Fibroblast of skin of right quadriceps (primary cell): Measurements from ENCODE around the gene PRLH.

Experiments
- DNase-seq: peaks from one replicate; pipeline ENCODE4 v3.0.0-alpha.2; 2013

The PRLH gene

DNA sequence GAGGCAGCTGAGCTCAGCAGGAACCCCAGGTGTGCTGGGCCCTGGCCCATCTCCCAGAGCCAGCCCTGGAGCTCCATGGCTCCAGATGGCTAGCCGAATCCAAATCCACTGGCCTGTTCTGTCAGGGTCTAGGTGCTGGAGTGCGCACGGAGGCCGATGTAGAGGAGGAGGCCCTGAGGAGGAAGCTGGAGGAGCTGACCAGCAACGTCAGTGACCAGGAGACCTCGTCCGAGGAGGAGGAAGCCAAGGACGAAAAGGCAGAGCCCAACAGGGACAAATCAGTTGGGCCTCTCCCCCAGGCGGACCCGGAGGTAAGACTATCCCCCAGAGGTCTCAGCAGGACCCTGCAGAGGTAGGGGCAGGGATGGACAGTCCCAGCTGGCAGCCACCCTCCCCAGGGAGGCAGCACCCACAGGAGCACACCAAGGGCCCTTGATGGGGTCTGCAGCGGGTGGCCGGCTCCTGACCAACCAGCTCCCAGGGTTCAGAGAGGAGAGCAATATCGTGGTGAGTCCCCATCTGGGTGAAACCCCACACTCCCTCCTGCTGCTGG lies 26.1 kb upstream of the PRLH start:
- no peak for DNase-seq

DNA sequence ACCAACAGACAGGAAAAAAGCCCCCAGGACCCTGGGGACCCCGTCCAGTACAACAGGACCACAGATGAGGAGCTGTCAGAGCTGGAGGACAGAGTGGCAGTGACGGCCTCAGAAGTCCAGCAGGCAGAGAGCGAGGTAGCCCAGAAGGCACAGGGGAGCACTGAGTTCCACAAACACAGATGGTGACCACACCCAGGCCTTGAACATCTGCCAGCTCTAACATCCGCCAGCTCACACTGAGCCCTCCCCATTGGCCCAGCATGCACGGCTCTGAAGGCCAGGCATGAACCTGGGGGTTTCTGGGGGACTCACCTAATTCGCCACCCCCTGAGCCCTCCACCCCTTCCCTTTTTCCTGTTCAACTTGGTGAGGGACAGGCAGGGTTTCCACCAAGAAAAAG lies 25.6 kb upstream of the PRLH start:
- DNase-seq, result peak; percentile 39

DNA sequence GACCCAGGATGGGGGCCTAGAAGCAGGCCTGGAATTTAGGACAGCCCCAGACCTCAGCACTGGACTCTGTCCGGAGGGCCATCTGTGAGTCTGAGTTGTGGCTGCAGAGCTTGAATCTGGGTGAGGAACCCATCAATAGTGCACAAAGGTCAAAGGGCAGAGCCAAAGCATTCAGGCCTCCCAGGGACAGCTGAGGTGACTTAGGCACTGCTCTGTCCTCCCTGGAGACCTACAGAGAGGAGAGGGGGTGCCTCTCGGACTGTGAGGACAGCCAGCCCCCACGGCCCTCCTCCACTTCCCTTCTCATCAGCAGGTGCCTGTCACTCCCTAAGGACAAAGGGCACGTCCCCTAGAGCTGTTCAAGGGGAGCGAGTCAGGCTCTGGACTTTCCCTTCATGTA lies 25.1 kb upstream of the PRLH start:
- DNase-seq, result no peak

DNA sequence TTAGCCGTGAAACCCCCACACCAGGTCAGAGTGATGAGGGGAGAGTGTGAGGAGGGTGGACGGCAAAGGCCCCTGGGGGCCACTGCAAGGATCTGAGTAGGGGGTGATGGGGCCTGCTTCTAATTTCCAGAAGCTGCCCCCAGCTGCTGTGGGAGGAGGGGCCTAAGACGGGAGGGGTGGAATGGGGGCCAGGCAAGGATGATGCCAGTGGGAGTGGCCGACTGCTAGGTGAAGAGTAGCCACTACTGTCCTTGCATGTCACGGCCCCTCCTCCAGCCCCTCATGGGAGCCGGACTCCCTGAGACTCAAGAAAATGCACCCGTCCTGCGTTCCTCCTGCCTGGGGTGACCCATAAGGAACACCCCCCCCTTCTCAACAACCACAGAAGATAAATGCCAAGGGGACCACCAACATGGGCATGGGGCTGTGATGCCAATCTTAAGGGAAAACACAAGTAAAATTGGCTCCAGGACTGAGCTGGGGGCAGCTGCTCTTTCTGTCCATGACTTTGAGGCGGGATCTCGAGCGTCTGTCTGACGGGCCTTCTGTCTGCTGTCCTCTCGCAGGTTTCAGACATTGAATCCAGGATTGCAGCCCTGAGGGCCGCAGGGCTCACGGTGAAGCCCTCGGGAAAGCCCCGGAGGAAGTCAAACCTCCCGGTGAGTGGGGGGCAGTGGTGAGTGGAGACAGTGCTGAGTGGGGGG lies 24.2 kb upstream of the PRLH start:
- no peak for DNase-seq

DNA sequence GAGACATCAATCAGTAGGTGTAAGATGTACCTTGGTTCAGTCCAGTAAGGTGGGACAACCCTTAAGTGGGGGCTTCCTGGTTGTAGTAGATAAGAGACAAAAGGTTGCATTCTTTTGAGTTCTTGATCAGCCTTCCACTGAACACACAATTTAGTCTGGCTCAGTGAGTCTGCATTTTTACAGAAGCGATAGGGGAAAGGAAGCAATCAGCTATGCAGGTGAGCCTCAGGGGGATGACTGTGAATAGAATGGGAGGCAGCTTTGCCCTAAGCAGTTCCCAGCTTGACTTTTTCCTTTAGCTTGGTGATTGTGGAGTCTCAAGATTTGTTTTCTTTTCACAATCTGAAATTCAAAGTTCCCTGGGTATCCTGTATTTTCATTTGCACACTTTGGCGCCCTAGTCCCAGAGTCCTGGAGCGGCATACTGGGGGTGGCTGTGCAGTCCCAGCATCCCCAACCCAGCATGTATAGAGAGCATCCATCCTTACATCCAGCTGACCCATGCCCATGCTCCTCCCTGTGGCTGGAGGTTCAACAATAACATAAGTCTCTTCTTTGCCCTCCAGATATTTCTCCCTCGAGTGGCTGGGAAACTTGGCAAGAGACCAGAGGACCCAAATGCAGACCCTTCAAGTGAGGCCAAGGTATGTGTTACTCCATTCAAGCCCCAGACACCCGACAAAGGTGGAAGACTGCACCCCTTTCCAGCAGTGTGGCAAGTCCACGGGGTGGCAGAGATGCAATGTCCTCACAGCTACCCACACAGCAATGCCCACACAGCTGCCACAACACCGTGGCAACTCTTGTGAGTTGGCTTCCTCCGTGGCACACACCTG lies 20.1 kb upstream of the PRLH start:
- DNase-seq, result no peak

DNA sequence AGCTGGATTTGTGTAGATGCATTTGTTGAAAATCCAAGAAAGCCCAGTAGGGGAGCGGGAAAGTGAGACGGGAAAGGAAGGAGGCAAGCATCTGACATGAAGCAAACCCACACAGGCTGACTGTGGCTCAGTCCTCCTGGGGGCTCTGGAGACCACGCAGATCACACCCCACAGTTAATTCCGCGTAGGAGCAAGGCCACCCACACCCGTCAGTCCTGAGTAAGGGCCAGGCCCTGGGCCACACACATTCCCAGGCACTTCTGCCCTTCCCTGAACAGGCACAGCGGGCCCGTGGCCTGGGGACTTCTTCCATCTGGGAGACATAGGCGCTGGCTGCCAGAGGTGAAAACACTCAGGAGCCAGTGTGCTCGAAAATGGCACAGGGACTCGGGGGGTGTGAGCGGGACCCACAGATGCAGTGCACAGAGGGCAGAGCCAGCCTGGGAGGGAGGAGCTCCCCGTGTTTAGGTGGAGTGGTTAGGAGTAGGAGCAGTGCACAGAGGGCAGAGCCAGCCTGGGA lies 19.4 kb upstream of the PRLH start:
- DNase-seq, result no peak

DNA sequence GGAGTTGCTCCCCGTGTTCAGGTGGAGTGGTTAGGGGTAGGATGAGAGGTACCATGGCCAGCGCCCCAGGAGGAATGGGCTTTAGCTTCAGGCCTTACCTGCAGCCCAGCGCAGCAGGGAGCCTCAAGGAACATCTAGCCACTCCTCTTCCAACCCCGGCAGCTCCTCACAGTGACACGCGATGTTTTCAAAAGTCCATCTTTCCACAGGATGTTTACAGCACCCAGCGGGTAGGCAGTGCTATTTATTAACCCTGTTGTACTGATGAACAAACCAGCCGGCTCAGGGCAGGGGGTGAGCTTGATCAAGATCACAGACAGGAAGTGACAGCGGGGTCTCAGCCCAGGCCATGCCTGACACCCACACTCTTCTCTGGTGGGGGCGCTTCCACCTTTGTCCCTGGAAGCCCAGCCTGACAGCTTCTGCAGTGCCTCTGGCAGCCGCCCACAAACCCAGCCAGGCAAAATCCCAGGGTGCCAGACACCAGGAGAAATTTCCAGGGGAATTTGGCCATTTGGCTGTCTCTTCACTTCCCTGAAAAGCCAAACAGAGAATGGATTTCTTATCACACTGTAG lies 18.4 kb upstream of the PRLH start:
- no peak for DNase-seq

DNA sequence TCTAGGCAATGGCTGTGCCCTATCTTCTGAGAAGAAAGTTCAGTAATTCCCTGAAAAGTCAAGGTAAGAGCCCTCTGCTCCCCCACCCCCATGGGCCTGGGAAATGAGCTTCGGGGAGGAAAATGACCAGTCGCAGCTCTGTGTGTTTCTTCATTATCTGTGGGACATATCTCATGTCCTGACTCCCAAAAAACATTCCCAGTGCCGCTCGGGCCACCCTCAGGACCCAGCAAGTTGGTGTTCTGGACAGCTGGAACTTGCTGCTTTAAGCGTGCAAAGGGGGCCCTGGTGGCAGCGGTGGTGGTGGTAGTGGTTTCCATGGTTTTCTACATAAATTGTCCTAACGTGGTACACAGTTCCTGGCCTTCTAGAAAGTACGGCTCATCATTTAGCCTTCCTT lies 17.2 kb upstream of the PRLH start:
- DNase-seq, result no peak

DNA sequence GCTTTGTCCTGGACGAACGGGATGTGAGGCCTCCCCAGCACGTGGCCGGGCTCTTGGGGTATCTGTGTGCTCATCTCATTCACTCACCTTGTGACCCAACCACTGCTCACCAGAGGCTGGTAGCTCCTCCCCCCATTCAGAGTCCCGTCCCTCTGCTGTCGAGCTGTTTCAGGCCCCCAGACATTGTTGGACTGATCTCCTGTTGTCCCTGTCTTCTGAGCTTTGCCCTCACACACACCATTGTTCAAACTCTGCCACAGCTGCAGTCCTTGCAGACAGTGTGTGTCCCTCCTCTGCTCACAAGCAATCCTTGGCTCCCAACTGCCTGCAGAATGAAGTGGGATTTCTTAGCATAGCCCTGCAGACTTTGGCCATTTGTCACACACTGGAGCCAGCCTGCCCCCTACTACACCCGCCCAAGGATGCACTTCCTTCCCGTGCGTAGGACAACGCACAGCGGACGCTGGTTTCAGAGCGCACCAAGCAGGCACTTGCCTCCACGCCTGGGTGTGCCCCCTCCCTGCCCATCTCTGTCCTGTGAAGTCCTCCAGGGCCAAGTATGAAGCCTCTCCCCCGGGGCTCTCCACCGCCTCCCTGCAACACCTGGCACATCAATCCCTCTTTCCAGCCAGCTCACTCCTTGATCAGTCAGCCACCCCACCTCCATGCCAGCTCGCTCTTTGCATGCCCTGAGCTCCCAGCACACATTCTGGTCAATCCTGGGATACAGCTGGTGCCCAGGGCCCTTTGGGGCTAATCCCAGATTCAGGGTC lies 16.5 kb upstream of the PRLH start:
- no peak for DNase-seq

DNA sequence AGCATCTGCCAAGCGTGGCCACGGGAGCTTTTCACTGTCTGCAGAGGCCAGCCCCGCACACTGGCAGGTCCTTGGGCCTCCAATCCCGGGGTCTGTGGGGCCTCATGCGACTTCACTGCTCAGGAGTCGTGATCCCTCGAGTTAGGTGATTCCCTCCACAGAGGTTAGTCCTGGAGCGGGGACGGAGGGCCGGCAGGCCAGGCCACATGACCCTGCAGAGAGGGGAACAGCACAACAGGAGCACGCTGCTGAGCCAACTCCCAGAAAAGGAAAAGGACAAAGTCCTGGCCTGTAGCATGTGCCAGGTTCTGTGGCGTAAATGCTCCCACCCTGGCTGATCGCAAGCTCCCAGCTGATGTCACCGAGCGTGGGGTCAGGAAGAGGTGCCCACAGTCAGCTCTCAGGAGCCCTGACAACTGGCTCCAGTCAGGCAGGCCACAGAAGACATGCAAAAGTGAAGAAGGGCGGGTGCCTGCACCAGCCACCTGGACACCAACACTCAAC lies 15.3 kb upstream of the PRLH start:
- DNase-seq, result no peak

DNA sequence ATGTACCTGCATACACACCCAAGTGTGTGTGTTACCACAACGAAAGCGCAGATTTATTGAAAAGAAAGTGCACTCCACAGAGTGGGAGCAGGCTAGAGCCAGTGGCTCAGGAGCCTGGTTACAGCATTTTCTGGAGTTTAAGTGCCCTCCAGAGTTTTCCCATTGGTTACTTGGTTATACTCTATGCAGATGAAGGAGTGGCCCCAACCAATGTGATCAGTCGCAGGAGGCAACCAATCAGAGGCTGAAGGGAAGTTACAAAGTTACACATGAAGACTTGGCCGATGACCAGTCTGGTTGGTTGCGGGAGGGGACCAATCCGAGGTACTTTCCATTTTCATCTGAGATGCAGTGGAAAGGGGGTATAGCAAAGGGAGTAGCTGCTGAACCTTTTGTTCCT lies 13.5 kb upstream of the PRLH start:
- no peak for DNase-seq

DNA sequence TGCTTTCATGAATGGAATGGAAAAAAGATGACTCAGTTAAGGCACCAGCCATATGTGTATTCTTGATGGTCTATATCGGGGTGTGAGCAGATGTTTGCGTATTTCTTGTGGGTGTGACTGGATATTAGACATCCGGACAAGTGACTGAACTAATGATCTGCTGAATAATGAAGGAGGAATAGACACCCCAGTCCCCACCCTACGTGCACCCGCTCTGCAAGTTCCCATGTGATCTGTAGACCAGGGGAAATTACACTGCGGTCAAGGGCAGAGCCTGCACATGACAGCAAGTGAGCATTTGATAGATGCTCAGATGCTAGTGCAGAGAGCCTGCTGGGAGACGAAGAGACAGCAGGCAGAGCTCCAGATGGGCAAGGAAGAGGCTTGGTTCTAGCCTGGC lies 12.4 kb upstream of the PRLH start:
- DNase-seq, result no peak

DNA sequence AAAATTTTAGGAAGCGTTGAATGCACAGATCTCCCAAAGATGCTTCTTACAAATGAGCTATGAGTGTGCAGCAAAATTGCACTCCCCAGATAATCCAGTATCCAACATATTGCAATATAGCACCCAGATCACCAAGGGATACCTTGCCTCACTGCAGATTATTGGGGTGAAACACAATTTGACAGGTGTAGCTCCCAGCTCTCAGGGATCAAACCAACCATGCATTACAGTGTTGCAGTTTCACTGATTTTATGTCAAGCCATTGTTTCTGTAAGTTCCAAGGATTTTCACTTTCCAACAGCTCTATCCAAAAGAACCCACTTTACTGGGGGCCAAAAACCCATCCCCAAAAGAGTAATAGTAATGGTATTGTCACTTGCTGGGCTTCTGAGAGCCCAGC lies 10.8 kb upstream of the PRLH start:
- DNase-seq, result no peak

DNA sequence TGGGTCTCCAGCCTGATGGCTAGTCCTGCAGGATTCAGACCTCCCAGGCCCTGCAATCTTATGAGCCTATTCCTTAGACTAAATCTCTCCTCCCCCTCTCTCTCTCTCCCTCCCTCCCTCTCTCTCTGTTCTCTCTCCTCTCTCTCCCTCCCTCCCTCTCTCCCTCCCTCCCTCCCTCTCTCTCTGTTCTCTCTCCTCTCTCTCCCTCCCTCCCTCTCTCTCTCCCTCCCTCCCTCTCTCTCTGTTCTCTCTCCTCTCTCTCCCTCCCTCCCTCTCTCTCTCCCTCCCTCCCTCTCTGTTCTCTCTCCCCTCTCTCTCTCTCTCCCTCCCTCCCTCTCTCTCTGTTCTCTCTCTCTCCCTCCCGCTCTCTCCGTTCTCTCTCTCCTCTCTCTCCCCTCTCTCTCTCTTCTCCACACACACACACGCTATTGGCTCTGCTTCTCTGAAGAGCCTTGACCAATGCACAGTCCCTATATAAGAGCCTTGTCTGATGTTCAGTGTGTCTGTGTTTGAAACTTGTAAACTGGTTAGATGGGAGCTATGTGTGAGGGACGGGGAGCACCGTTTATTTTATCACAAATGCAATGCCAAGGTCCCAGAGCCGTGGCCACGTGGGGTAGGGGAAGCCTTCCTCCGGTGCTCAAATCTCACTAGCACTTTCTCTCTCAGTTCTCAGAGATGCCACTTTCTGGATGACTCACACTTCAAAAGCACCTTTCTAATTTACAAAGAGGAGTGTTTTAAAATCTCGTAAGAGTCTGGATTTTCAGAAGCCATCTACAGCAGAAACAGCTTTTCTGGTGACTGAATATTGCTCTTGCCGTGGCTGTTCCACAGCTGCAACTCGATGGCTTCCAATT lies 9.4 kb upstream of the PRLH start:
- DNase-seq, result no peak

DNA sequence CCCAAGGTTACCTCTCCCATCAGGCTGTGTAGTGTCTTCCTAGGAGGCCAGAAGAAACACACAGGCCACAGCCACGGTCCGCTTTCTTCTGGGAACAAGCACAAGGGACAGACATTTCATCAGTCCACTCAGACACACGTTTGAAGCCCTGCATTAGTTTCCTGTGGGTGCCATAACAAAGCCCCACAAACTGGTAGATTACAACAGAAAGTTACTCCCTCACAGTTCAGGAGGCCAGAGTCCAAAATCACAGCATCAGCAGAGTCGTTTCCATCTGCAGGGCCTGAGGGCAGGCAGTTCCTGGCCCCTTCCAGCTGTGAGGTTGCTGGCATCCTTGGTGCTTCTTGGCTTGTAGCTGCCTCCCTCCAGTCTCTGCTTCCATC lies 8.8 kb upstream of the PRLH start:
- DNase-seq, result no peak

DNA sequence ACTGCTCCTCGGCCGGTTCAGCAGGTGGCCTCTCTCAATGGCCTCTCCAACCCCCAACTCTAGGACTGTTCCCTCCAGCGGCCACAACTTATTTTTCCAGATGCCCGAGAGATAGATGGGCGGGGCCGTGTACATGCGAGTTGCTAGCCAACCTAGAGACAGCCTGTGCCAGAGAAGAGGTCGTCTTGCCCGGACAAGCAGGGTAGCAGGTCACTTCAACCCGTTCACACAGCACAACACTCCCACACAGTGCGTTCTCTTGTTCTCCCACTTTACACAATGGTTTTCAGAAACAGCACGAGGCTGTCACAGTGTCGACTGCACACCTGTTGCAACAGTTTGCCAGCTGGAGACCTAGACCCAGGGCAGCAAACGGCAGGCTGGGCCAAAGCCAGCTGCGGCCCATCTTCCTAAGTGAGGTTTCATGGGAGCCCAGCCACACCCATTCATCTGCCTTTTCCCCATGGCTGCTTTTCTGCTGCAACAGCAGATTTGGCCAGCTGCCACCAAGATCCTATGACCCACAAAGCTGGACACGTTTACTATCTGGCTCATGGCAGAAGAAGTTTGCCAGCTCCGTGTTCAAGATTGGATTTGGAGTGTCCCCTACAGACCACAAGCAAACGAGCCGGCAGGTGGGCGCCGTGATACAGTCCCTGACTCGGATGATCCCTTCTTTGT lies 7.3 kb upstream of the PRLH start:
- peak; percentile 24 for DNase-seq

DNA sequence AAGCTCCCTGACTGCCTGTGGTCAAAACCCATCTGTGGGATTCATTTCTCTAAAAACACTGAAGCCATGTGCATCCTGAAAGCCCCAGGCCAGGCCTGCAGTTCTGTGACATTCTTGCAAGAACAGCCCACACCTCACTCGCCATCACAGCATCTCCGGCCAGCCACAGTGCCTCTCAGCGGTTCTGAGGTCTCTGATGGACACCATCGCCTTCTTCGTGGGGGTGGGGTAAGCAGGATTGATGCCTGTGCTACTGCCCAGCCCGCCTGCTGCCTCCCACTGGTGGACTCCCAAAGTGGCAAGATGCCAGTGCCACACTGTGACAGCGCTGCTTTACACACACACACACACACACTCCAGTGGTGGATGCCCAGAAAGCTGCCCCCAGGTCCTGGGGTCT lies 5.2 kb upstream of the PRLH start:
- no peak for DNase-seq

DNA sequence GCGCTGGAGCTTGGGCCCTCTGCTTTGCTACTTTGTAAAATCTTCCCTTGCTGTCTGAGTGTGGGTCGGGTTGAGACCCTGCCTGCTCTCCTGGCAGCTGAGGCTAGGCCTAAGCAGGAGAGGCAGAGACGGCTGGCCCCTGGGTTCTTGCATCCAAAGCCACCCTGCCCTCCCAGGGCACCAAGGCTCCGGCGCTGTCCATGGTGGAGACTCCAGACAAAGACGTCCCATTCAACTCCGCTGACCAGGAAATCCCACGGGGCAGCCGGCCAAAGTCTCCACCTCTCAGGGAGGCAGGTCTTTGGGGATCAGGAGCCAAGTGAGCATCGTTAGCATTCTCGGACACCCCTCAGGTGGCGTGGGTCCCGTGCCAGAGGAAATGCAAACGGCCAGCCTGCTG lies 2.6 kb upstream of the PRLH start:
- DNase-seq, result peak; percentile 13

DNA sequence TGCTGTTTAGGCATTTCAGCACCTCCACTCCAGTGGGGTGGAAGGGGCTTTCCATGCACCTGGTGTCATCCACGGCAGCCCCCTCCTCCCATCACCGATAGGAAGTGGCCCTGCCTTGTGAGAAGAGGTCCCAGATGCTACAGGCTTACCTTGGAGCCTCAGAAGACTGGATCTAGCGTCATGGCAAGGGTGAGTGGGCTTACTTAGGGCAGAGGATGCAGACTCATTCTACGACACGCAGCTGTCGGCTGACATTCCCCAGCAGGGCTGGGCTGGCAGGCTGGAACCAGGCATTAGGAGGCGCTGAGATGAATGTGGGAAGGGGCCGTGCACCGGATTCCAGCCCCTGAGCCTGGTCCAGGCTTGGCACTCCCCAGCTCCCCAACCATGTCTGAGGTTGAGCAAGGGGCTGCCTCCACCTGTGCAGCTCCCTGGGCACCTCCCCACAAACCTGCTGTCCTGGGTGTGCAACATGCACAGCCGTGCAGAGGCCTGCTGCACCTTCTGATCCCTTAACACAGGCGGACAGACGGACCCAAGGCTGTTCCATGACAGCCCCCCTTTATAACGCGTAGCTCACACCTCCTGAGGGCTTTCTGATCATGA lies 1.7 kb upstream of the PRLH start:
- no peak for DNase-seq

DNA sequence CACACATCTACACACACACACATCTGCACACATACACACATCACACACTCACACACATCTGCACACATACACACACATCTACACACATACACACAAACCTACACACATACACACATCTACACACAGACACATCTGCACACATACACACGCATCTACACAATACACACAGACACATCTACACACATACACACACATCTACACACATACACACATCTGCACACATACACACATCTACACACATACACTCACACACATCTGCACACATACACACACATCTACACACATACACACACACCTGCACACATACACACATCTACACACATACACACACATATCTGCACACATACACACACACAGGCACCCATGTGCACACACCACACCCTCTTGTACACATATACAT lies 400 bp upstream of the PRLH start:
- DNase-seq, result no peak
